Measurements from ENCODE around the gene NR2C1. TPM values are rescaled to one million over a fixed set of nuclear protein-coding genes. Genes with fewer than 3 reads are reported as not detected.

Gene NR2C1
- total and polyA plus RNA-seq, 2 donors from 2014 or later = 26.6 to 31.1 TPM

GRCh38 chr12:95014554-95014953 is 58.9 kb downstream of the NR2C1 start:
- Histone ChIP-seq H3K9me3 (ENCODE audit: control insufficient read depth in 2 of 3, insufficient read depth in 1 of 3, low read length in 3 of 3) (no peaks in the 10 kb centered on the region), H3K27ac (ENCODE audit: low read depth in 2 of 2, low read length in 2 of 2) (no peak overlapping the region), H3K36me3 (ENCODE audit: control insufficient read depth in 2 of 3, insufficient read depth in 3 of 3, low read length in 3 of 3) (no peaks in the 10 kb centered on the region), H3K4me1 (ENCODE audit: control insufficient read depth in 2 of 3, insufficient read depth in 2 of 3, low read depth in 1 of 3, low read length in 3 of 3) (no peaks in the 10 kb centered on the region), H3K27me3 (ENCODE audit: control insufficient read depth, insufficient read depth, low read length) (no peaks in the 10 kb centered on the region), H3K4me3 (ENCODE audit: low read length in 3 of 3) (no peak overlapping the region), H3K9ac (ENCODE audit: low read length in 3 of 3) (no peak overlapping the region)
- DNase-seq = no peak
- FAIRE-seq = no peak
- intact Hi-C loops (cut with DNase I) = no loop called here
- TF ChIP-seq CTCF (IDR thresholded peaks at IDR 0.05; ENCODE audit: borderline replicate concordance, extremely low read depth, insufficient read depth) = no peak

DNA sequence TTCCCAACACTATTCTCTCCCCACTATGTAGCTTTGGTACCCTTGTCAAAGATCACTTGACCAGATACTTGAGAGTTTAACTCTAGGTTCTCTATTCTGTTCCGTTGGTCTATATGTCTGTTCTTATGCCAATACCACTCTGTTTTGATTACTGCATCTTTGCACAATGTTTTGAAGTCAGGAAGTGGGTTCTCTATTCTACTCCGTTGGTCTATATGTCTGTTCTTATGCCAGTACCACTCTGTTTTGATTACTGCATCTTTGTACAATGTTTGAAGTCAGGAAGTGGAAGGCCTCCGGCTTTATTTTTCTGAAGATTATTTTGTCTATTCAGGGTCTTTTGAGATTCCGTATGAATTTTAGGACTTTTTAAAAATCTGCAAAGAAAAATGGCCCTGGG is 67.2 kb downstream of the NR2C1 start:
- Histone ChIP-seq H3K27me3 (ENCODE audit: control insufficient read depth, insufficient read depth, low read length) (no peaks in the 10 kb centered on the region), H3K4me3 (ENCODE audit: low read length in 3 of 3) (no peak overlapping the region), H3K27ac (ENCODE audit: low read depth in 2 of 2, low read length in 2 of 2) (no peak overlapping the region), H3K9me3 (ENCODE audit: control insufficient read depth in 2 of 3, insufficient read depth in 1 of 3, low read length in 3 of 3) (peaks cover 0 to 3% (median 0%) of the 10 kb centered on the region in 3 donors), H3K36me3 (ENCODE audit: control insufficient read depth in 2 of 3, insufficient read depth in 3 of 3, low read length in 3 of 3) (no peaks in the 10 kb centered on the region), H3K4me1 (ENCODE audit: control insufficient read depth in 2 of 3, insufficient read depth in 2 of 3, low read depth in 1 of 3, low read length in 3 of 3) (peaks cover 0 to 12% (median 0%) of the 10 kb centered on the region in 3 donors), H3K9ac (ENCODE audit: low read length in 3 of 3) (no peak overlapping the region)
- FAIRE-seq = no peak
- intact Hi-C loops (cut with DNase I) = no loop called here
- DNase-seq = no peak
- TF ChIP-seq CTCF (IDR thresholded peaks at IDR 0.05; ENCODE audit: borderline replicate concordance, extremely low read depth, insufficient read depth) = no peak

GRCh38 chr12:95004610-95005009 is 68.8 kb downstream of the NR2C1 start:
- H3K27ac ChIP-seq (ENCODE audit: low read depth in 2 of 2, low read length in 2 of 2) = no peak overlapping the region
- H3K4me3 ChIP-seq (ENCODE audit: low read length in 3 of 3) = no peak overlapping the region
- no peak for TF ChIP-seq CTCF (IDR thresholded peaks at IDR 0.05; ENCODE audit: borderline replicate concordance, extremely low read depth, insufficient read depth)
- peaks cover 0 to 12% (median 0%) of the 10 kb centered on the region in 3 donors for H3K4me1 ChIP-seq (ENCODE audit: control insufficient read depth in 2 of 3, insufficient read depth in 2 of 3, low read depth in 1 of 3, low read length in 3 of 3)
- no peaks in the 10 kb centered on the region for H3K27me3 ChIP-seq (ENCODE audit: control insufficient read depth, insufficient read depth, low read length)
- no peak for FAIRE-seq
- DNase-seq = no peak
- H3K9ac ChIP-seq (ENCODE audit: low read length in 3 of 3) = no peak overlapping the region
- H3K9me3 ChIP-seq (ENCODE audit: control insufficient read depth in 2 of 3, insufficient read depth in 1 of 3, low read length in 3 of 3) = peaks cover 0 to 3% (median 0%) of the 10 kb centered on the region in 3 donors
- H3K36me3 ChIP-seq (ENCODE audit: control insufficient read depth in 2 of 3, insufficient read depth in 3 of 3, low read length in 3 of 3) = no peaks in the 10 kb centered on the region
- intact Hi-C loops (cut with DNase I) = no loop called here

GRCh38 chr12:95003921-95004272 is 69.5 kb downstream of the NR2C1 start:
- Histone ChIP-seq H3K36me3 (ENCODE audit: control insufficient read depth in 2 of 3, insufficient read depth in 3 of 3, low read length in 3 of 3) (no peaks in the 10 kb centered on the region), H3K27ac (ENCODE audit: low read depth in 2 of 2, low read length in 2 of 2) (peak overlapping the region; percentile 55 to 84), H3K9ac (ENCODE audit: low read length in 3 of 3) (peak overlapping the region in 2 of 3 donors; percentile 47 to 97), H3K27me3 (ENCODE audit: control insufficient read depth, insufficient read depth, low read length) (no peaks in the 10 kb centered on the region), H3K9me3 (ENCODE audit: control insufficient read depth in 2 of 3, insufficient read depth in 1 of 3, low read length in 3 of 3) (peaks cover 0 to 3% (median 0%) of the 10 kb centered on the region in 3 donors), H3K4me3 (ENCODE audit: low read length in 3 of 3) (peak overlapping the region; percentile 80 to 99 (median 88)), H3K4me1 (ENCODE audit: control insufficient read depth in 2 of 3, insufficient read depth in 2 of 3, low read depth in 1 of 3, low read length in 3 of 3) (peaks cover 0 to 12% (median 0%) of the 10 kb centered on the region in 3 donors)
- intact Hi-C loops (cut with DNase I) = no loop called here
- DNase-seq = no peak
- TF ChIP-seq CTCF (IDR thresholded peaks at IDR 0.05; ENCODE audit: borderline replicate concordance, extremely low read depth, insufficient read depth) = no peak
- FAIRE-seq = no peak

Measured in kidney (tissue), 14 donors.